Mucosa of rectum (tissue), 2 donors: ENCODE data around the gene ARID4A.
A peak's percentile ranks its signal among the peaks of the same experiment; 100 is the strongest.
"Not testable (repeated sequence)": the region's sequence is repeated elsewhere in the genome, so short reads cannot be mapped to it uniquely, and the experiment has no call there.

Experiments
- H3K27ac ChIP-seq, 2 donors: one replicate each; pipeline ENCODE4 v1.7.0; 2013; ENCODE audit warnings: inconsistent platforms in 2 of 2, low read depth in 2 of 2, low read length in 2 of 2
- H3K27me3 ChIP-seq, 2 donors: one replicate each; pipeline ENCODE4 v1.7.0; 2013; ENCODE audit warnings: low read length in 2 of 2; ENCODE audit not compliant: control insufficient read depth in 2 of 2, insufficient read depth in 2 of 2
- H3K36me3 ChIP-seq, 2 donors: one replicate each; pipeline ENCODE4 v1.7.0; 2013; ENCODE audit warnings: low read length in 2 of 2; ENCODE audit not compliant: control insufficient read depth in 2 of 2, insufficient read depth in 2 of 2
- H3K4me1 ChIP-seq, 2 donors: one replicate each; pipeline ENCODE4 v1.7.0; 2013; ENCODE audit warnings: low read length in 2 of 2, mild to moderate bottlenecking in 1 of 2; ENCODE audit not compliant: control insufficient read depth in 2 of 2, insufficient read depth in 2 of 2
- H3K4me3 ChIP-seq, 2 donors: one replicate each; pipeline ENCODE4 v1.7.0; 2013; ENCODE audit warnings: low read length in 2 of 2
- H3K9ac ChIP-seq, 2 donors: one replicate each; pipeline ENCODE4 v1.7.0; 2013; ENCODE audit warnings: low read length in 2 of 2, low read depth in 1 of 2, mild to moderate bottlenecking in 1 of 2
- H3K9me3 ChIP-seq, 2 donors: one replicate each; pipeline ENCODE4 v1.7.0; 2013; ENCODE audit warnings: low read length in 2 of 2; ENCODE audit not compliant: control insufficient read depth in 2 of 2
- donor health status: healthy.
- donor health status: Normal muscosa, but diverticular disease.

Gene ARID4A

DNA sequence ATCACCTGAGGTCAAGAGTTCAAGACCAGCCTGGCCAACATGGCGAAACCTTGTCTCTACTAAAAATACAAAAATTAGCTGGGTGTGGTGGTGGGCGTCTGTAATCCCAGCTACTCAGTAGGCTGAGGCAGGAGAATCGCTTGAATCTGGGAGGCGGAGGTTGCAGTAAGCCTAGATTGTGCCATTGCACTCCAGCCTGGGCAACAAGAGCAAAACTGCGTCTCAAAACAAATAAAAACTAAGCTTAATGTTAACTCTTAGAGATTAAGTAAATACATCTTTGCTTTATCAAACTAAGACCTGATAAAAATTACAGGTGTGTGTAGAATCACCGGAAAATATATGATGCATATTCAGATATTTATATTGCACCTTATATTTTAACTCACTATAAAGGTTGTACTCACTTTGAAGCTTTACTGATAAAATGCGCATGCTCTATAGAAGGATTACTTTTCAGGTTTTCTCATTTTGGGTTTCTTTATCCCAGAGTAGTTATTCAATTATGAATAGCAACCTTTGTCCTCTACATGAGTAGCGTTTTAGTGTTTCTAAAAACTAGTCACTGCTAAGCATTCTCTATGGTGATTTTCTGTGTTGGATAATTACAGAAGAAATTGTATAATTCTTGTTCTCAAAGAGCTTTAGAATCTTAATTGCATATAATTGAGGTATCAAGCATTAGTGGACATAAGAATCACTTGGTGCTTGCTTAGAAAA, 9.4 kb downstream of the ARID4A start:
- Histone ChIP-seq H3K27ac (no peak overlapping the region), H3K9me3 (no peaks in the 10 kb centered on the region), H3K36me3 (peaks cover 26 to 42% of the 10 kb centered on the region in 2 donors), H3K4me1 (no peaks in the 10 kb centered on the region), H3K4me3 (no peak overlapping the region), H3K27me3 (no peaks in the 10 kb centered on the region), H3K9ac (no peak overlapping the region)

DNA sequence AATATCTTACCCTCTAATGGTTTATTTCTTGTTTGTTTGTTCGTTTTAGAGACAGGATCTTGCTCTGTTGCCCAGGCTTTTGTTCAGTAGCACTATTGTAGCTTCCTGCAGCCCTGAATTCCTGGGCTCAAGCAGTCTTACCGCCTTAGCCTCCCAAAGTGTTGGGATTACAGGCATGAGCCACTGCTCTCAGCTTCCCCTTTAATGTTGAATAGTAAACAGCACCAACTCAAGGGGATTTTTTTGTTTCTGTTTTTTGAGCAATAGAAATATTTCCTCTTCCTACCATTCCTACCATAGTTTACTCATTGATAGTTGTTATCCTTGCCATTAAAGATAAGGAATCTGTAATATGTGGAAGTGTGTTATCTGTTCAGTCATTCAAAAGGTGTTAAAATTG, 10.7 kb downstream of the ARID4A start:
- Histone ChIP-seq H3K27ac (no peak overlapping the region), H3K4me3 (no peak overlapping the region), H3K36me3 (peaks cover 26 to 41% of the 10 kb centered on the region in 2 donors), H3K9me3 (no peaks in the 10 kb centered on the region), H3K27me3 (no peaks in the 10 kb centered on the region), H3K9ac (no peak overlapping the region), H3K4me1 (no peaks in the 10 kb centered on the region)

DNA sequence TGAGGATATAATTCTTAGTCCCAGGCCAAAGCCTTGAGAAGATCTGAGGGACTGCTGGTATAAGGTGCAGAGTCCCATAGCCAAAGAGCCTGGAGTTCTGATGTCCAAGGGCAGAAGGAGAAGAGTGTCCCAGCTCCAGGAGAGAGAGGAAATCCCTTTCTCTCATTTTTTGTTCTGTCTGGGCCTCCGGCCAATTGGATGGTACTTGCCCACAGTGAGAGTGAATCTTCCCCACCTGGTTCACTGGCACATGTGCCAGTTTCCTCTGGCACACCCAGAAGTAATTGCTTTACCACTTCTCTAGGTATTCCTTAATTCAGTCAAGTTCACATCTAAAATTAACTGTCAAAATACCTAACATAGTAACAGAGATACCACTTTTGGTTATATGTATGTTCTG, 15.3 kb downstream of the ARID4A start:
- Histone ChIP-seq H3K4me3 (no peak overlapping the region), H3K27ac (no peak overlapping the region), H3K9ac (no peak overlapping the region), H3K27me3 (no peaks in the 10 kb centered on the region), H3K4me1 (no peaks in the 10 kb centered on the region), H3K36me3 (peaks cover 22% of the 10 kb centered on the region in 2 donors), H3K9me3 (no peaks in the 10 kb centered on the region)

DNA sequence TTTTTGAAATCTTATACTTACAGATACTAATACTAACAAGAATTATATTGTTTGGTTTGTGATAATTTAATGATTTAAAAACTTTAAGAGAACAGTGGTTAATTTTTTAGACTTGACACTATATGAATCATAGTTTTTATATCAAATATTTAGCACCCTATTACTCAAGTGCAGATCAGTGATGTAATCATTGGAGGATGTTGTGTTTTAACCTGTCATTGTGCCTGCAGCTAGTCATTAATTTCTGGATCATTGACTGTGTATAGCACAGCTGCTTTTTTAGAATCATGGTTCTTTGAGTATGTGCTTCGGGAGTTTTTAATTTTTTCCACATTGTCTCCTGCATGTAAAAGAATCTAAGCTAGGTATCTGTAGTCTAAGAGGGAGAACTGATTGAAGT, 17.3 kb downstream of the ARID4A start:
- Histone ChIP-seq H3K9ac (no peak overlapping the region), H3K27me3 (no peaks in the 10 kb centered on the region), H3K4me1 (no peaks in the 10 kb centered on the region), H3K36me3 (peaks cover 19 to 31% of the 10 kb centered on the region in 2 donors), H3K4me3 (no peak overlapping the region), H3K9me3 (no peaks in the 10 kb centered on the region), H3K27ac (no peak overlapping the region)

DNA sequence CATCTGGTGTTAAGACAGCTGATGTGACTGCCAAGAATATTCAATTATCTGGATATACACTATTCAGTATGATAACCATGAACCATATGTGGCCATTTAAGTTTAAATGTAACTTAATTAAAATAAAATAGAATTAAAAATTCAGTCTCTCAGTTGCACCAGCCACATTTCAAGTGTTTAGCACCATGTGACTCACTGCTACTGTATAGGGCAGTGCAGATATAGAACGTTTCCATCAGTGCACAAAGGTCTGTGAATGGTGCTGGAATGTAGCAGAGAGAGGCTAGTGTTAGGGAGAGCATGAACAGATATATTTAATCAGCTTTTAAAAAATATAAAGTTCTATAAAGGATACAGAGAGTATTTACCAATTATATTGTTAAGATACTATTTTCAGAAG, 28.7 kb downstream of the ARID4A start:
- no peak overlapping the region for H3K27ac ChIP-seq
- peaks cover 0 to 8% of the 10 kb centered on the region in 2 donors for H3K4me1 ChIP-seq
- no peaks in the 10 kb centered on the region for H3K9me3 ChIP-seq
- H3K9ac ChIP-seq, result no peak overlapping the region
- no peak overlapping the region for H3K4me3 ChIP-seq
- peaks cover 47 to 48% of the 10 kb centered on the region in 2 donors for H3K36me3 ChIP-seq
- no peaks in the 10 kb centered on the region for H3K27me3 ChIP-seq

DNA sequence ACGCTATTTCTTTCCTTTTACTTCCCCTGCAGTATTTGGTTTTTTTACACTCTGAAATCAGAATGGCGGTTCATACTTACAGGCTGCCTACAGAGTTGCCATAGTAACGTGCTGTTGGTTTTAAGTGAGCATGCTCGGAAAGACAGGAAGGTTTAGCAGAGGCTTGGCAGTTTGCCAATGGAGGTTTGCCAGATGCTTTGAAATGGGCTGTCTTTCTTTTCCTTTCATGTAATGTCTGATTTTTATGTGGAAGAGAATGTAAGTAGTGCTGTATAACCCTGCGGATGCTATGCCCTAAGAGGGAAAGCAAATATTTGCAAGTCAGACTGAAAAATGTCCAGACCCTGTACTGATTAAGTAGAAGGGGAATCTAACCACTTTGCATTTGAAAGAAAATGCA, 32.8 kb downstream of the ARID4A start:
- H3K36me3 ChIP-seq, result peaks cover 21 to 38% of the 10 kb centered on the region in 2 donors
- H3K9ac ChIP-seq, result no peak overlapping the region
- H3K9me3 ChIP-seq, result no peaks in the 10 kb centered on the region
- H3K4me1 ChIP-seq, result peaks cover 0 to 8% of the 10 kb centered on the region in 2 donors
- peak overlapping the region; percentile 16 to 35 for H3K4me3 ChIP-seq
- no peaks in the 10 kb centered on the region for H3K27me3 ChIP-seq
- H3K27ac ChIP-seq, result no peak overlapping the region

DNA sequence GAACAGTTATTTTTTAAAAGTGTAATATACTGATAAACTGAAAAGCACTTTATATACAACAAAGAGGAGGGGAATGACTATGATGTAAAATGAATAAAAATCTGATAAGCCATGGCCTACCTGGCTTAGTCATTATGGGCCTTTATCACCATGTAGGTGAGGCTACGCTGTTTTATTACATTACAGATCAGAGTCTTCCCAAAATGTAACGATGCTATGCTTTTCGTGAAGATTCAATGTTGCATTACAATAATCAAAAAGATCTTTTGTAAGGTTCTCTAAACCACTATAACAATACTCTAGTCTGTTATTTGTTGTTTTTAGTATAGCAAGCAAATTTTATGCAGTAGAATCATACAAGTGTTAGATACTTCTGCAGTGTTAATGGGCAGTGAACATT, 34.2 kb downstream of the ARID4A start:
- Histone ChIP-seq H3K27ac (no peak overlapping the region), H3K9ac (no peak overlapping the region), H3K27me3 (no peaks in the 10 kb centered on the region), H3K9me3 (no peaks in the 10 kb centered on the region), H3K4me1 (peaks cover 0 to 8% of the 10 kb centered on the region in 2 donors), H3K36me3 (peaks cover 17 to 32% of the 10 kb centered on the region in 2 donors), H3K4me3 (no peak overlapping the region)

DNA sequence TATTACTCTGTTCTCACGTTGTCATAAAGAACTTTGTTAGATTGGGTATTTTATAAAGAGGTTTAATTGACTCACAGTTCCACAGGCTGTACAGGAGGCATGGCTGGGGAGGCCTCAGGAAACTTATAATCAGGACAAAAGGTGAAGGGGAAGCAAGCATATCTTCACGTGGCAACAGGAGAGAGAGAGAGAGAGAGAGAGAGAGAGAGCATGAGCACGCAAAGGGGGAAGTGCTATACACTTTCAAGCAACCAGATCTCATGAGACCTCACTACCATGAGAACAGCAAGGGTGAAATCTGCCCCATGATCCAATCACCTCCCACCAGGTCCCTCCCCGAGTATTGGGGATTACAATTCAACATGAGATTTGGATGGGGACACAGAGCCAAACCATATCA, 41.3 kb downstream of the ARID4A start:
- peaks cover 7 to 46% of the 10 kb centered on the region in 2 donors for H3K36me3 ChIP-seq

DNA sequence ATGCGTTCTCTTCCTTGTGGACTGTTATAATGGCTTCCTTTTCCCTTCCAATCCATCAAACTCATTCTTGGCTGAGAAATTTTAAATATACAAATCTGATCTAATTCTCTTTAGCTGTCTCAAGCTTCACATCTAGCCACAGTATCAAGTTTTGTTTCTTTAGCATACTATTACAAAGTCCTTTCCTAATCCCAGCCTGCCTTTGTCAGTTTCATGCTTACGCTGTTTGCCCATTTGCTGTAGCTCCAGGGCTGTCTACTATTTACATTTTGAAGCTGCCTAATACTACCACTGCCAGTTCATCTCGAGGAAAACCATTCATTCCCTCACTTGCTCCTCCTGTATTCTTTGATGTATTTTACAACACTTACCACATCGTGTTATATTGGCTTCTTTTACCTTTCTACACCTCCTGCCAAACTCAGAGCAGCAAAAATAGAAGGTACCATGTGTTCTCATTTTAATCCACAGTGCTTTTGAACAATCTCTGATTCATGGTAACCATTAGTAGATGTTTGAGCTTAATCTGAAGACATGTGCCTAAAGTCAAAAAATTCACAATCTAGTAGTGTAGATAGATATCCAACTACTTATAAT, 42.9 kb downstream of the ARID4A start:
- Histone ChIP-seq H3K4me3 (no peak overlapping the region), H3K9ac (no peak overlapping the region), H3K27ac (no peak overlapping the region), H3K36me3 (peaks cover 15 to 52% of the 10 kb centered on the region in 2 donors), H3K9me3 (no peaks in the 10 kb centered on the region), H3K4me1 (no peaks in the 10 kb centered on the region), H3K27me3 (no peaks in the 10 kb centered on the region)

More for the DNA sequence above, 41.3 kb downstream of the ARID4A start:
- not testable (repeated sequence) for H3K4me3 ChIP-seq, H3K27me3 ChIP-seq, H3K9me3 ChIP-seq, H3K27ac ChIP-seq, H3K9ac ChIP-seq, H3K4me1 ChIP-seq

DNA sequence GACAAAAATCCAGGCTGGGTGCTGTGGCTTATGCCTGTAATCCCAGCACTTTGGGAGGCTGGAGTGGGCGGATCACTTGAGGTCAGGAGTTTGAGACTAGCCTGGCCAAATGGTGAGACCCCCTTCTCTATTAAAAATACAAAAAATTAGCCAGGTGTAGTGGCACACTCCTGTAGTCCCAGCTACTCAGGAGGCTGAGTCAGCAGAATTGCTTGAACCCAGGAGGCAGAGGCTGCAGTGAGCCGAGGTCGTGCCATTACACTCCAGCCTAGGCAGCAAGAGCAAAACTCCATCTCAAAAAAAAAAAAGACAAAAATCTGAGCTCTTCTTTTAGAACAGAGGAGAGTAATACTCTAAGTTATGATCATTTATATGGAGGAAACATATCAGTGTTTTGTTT, 45.2 kb downstream of the ARID4A start:
- not testable (repeated sequence) for H3K4me1 ChIP-seq, H3K9ac ChIP-seq, H3K9me3 ChIP-seq, H3K4me3 ChIP-seq, H3K27ac ChIP-seq, H3K27me3 ChIP-seq
- H3K36me3 ChIP-seq, result peaks cover 26 to 61% of the 10 kb centered on the region in 2 donors
